Spinal cord (tissue), 10 donors: ENCODE results near the gene TMEM204. TPM values are rescaled to one million over a fixed set of nuclear protein-coding genes. Genes with fewer than 3 reads are reported as not detected.

Source experiments
- DNase-seq, 6 donors: peaks; one replicate each; pipeline versions ENCODE4 v3.0.0 to v3.0.0-alpha.2; 2013 to 2015; ENCODE audit warnings: low spot score in 6 of 6, low read depth in 4 of 6
- H3K27ac ChIP-seq: one replicate; pipeline ENCODE4 v1.5.1; 2013; ENCODE audit warnings: low read depth, low read length, control low read depth
- H3K27me3 ChIP-seq: one replicate; pipeline ENCODE4 v1.6.1; 2013; ENCODE audit warnings: low read length; ENCODE audit not compliant: control insufficient read depth, insufficient read depth
- H3K36me3 ChIP-seq: one replicate; pipeline ENCODE4 v1.6.1; 2013; ENCODE audit warnings: low read length; ENCODE audit not compliant: control insufficient read depth, insufficient read depth
- H3K4me1 ChIP-seq: one replicate; pipeline ENCODE4 v1.6.1; 2013; ENCODE audit warnings: low read length; ENCODE audit not compliant: control insufficient read depth, insufficient read depth
- H3K4me3 ChIP-seq: one replicate; pipeline ENCODE4 v1.5.1; 2013; ENCODE audit warnings: low read depth, low read length, control low read depth
- H3K9me3 ChIP-seq: one replicate; pipeline ENCODE4 v1.6.1; 2013; ENCODE audit warnings: low read length; ENCODE audit not compliant: control insufficient read depth, insufficient read depth
- WGBS: methylation state at CpG from one replicate; pipeline ENCODE4 v1.1.5; 2013; ENCODE audit warnings: missing lambda C conversion rate; ENCODE audit not compliant: insufficient coverage; 5-methylcytosine and 5-hydroxymethylcytosine counted together
- polyA plus RNA-seq, 2 donors: library from polyadenylated mRNA; unstranded; fragments of 120-200 nt; gene quantifications; one replicate each; pipeline ENCODE4 v1.2.1, GENCODE V29; 2013; ENCODE audit not compliant: insufficient read length in 2 of 2
- total RNA-seq, 2 donors: library from RNA; depleted of rRNA in 1 of 2; stranded (reverse); fragments of 120-200 nt in 1 of 2; fragments of >200 nt in 1 of 2; gene quantifications; one replicate each; pipeline versions ENCODE4 v1.2.3 to v1.2.4, GENCODE V29; 2013 to 2014
- donor health status: healthy.

TMEM204 gene
- total and polyA plus RNA-seq, 4 donors = 3.0 to 18.8 (median 9.3) TPM

GRCh38 chr16:1528921-1529537 lies 4.4 kb upstream of the TMEM204 start:
- DNase-seq = no peak
- H3K9me3 ChIP-seq = no peaks in the 10 kb centered on the region
- no peaks in the 10 kb centered on the region for H3K27me3 ChIP-seq
- 95% methylated on average over 29 of the region's 29 CpGs for WGBS
- peaks cover 95% of the 10 kb centered on the region for H3K36me3 ChIP-seq
- H3K4me3 ChIP-seq = no peak overlapping the region
- H3K27ac ChIP-seq = no peak overlapping the region
- H3K4me1 ChIP-seq = peaks cover 45% of the 10 kb centered on the region

GRCh38 chr16:1530349-1530882 lies 3.0 kb upstream of the TMEM204 start:
- Histone ChIP-seq H3K36me3 (peaks cover 90% of the 10 kb centered on the region), H3K27me3 (no peaks in the 10 kb centered on the region), H3K9me3 (no peaks in the 10 kb centered on the region), H3K27ac (no peak overlapping the region), H3K4me1 (peaks cover 45% of the 10 kb centered on the region), H3K4me3 (no peak overlapping the region)
- WGBS = 92% methylated on average over 26 of the region's 27 CpGs
- no peak for DNase-seq

- Histone ChIP-seq H3K27ac (peak overlapping the region; percentile 4), H3K36me3 (peaks cover 90% of the 10 kb centered on the region), H3K9me3 (no peaks in the 10 kb centered on the region), H3K4me3 (no peak overlapping the region), H3K27me3 (no peaks in the 10 kb centered on the region), H3K4me1 (peaks cover 50% of the 10 kb centered on the region)
- DNase-seq = peak in 1 of 6 donors; percentile 33
- 76% methylated on average over 26 of the region's 35 CpGs for WGBS
Measured at GRCh38 chr16:1530883-1531637, 2.4 kb upstream of the TMEM204 start.

- DNase-seq = no peak
- Histone ChIP-seq H3K27ac (peak overlapping the region; percentile 4), H3K9me3 (no peaks in the 10 kb centered on the region), H3K4me1 (peaks cover 55% of the 10 kb centered on the region), H3K4me3 (no peak overlapping the region), H3K27me3 (no peaks in the 10 kb centered on the region), H3K36me3 (peaks cover 90% of the 10 kb centered on the region)
- WGBS = 86% methylated on average over 11 of the region's 14 CpGs
Measured at GRCh38 chr16:1531638-1531910, 1.9 kb upstream of the TMEM204 start.

GRCh38 chr16:1532081-1532760 lies 1.2 kb upstream of the TMEM204 start:
- peak overlapping the region; percentile 61 for H3K27ac ChIP-seq

GRCh38 chr16:1532771-1533170 lies 695 bp upstream of the TMEM204 start:
- no peaks in the 10 kb centered on the region for H3K9me3 ChIP-seq
- peaks cover 52% of the 10 kb centered on the region for H3K4me1 ChIP-seq
- H3K4me3 ChIP-seq = no peak overlapping the region
- peak overlapping the region; percentile 61 for H3K27ac ChIP-seq
- 86% methylated on average over 9 of the region's 10 CpGs for WGBS
- peaks cover 90% of the 10 kb centered on the region for H3K36me3 ChIP-seq
- DNase-seq = no peak
- no peaks in the 10 kb centered on the region for H3K27me3 ChIP-seq

More at GRCh38 chr16:1532081-1532760, 1.2 kb upstream of the TMEM204 start:
- H3K4me3 ChIP-seq = no peak overlapping the region
- WGBS = 66% methylated on average over 28 of the region's 28 CpGs
- H3K4me1 ChIP-seq = peaks cover 55% of the 10 kb centered on the region
- no peaks in the 10 kb centered on the region for H3K27me3 ChIP-seq
- no peak for DNase-seq
- H3K9me3 ChIP-seq = no peaks in the 10 kb centered on the region
- peaks cover 90% of the 10 kb centered on the region for H3K36me3 ChIP-seq

- Histone ChIP-seq H3K27me3 (no peaks in the 10 kb centered on the region), H3K9me3 (no peaks in the 10 kb centered on the region), H3K27ac (peak overlapping the region; percentile 61), H3K4me3 (peak overlapping the region; percentile 43), H3K4me1 (peaks cover 50% of the 10 kb centered on the region), H3K36me3 (peaks cover 91% of the 10 kb centered on the region)
- DNase-seq = no peak
- WGBS = 84% methylated on average over 55 of the region's 57 CpGs
Measured at GRCh38 chr16:1534021-1535020, 855 bp downstream of the TMEM204 start.

GRCh38 chr16:1535391-1536291 lies 2.2 kb downstream of the TMEM204 start:
- Histone ChIP-seq H3K27me3 (no peaks in the 10 kb centered on the region), H3K4me3 (peak overlapping the region; percentile 43), H3K27ac (peak overlapping the region; percentile 29), H3K36me3 (peaks cover 93% of the 10 kb centered on the region), H3K4me1 (peaks cover 43% of the 10 kb centered on the region), H3K9me3 (no peaks in the 10 kb centered on the region)
- no peak for DNase-seq
- WGBS = 69% methylated on average over 39 of the region's 39 CpGs
